GM12878 (cell line): ENCODE results near the gene SNAPC4. TPM values are rescaled to one million over a fixed set of nuclear protein-coding genes. Genes with fewer than 3 reads are reported as not detected.

ENCODE experiments used
- ATAC-seq: fragments of 200-7000 bp; cut with Tn5 transposase; 3 replicates; pipeline ENCODE4 v1.9.1; 2020; ENCODE audit warnings: mild to moderate bottlenecking, moderate library complexity
- BruUV-seq: library from RNA; stranded (reverse); fragments of 400-500 nt; replicated peaks from 2 replicates; lab custom pipeline; 2021; lab: Mats Ljungman, UMichigan
- CTCF ChIA-PET: fragments of 300-600 bp; sonication (Branson Sonifier 250); formaldehyde crosslinking; extraction: SDS; loops from one replicate; lab custom pipeline; 2021; ENCODE audit warnings: inconsistent platforms; lab: Yijun Ruan, JAX
- POLR2A ChIA-PET: fragments of 350-600 bp; formaldehyde crosslinking; extraction: SDS; loops from one replicate; lab custom pipeline; 2021; ENCODE audit warnings: inconsistent platforms; lab: Charles Lee
- RAD21 ChIA-PET: fragments of 300-600 bp; sonication (Branson Sonifier 250); formaldehyde crosslinking; loops from one replicate; lab custom pipeline; 2023; ENCODE audit warnings: antibody characterized with exemption; ENCODE audit not compliant: unreplicated experiment; lab: Charles Lee
- SMC1A ChIA-PET: fragments of 300-600 bp; sonication (Branson Sonifier 250); formaldehyde crosslinking; loops from one replicate; lab custom pipeline; 2023; ENCODE audit not compliant: unreplicated experiment, uncharacterized antibody; lab: Charles Lee
- DNase-seq: peaks from one replicate; pipeline ENCODE4 v3.0.0-alpha.2; 2011; ENCODE audit warnings: low read depth, low spot score
- FAIRE-seq: peaks from 3 replicates; lab custom pipeline; 2011; peaks lifted over from hg19 to GRCh38; lab: Jason Lieb, UNC
- H2AFZ ChIP-seq: 2 replicates; pipeline ENCODE4 v1.6.0; 2011; ENCODE audit warnings: low read depth, low read length, control low read depth; ENCODE audit not compliant: control insufficient read depth
- H3K27ac ChIP-seq: 2 replicates; pipeline ENCODE4 v1.5.1; 2011; ENCODE audit warnings: control low read depth; ENCODE audit not compliant: control insufficient read depth, insufficient read depth
- H3K27me3 ChIP-seq, 2 experiments: replicated peaks in 1 of 2; 2 replicates each; pipeline versions ENCODE4 v1.6.0 to v1.6.1; 2011; ENCODE audit warnings: low read length in 1 of 2; ENCODE audit not compliant: control insufficient read depth in 2 of 2, insufficient read depth in 2 of 2
- H3K36me3 ChIP-seq, 2 experiments: 2 replicates each; pipeline ENCODE4 v1.5.1; 2011; ENCODE audit warnings: low read length in 1 of 2; ENCODE audit not compliant: control insufficient read depth in 2 of 2, insufficient read depth in 2 of 2
- H3K4me1 ChIP-seq: 2 replicates; pipeline ENCODE4 v1.6.1; 2011; ENCODE audit warnings: mild to moderate bottlenecking, low read length, moderate library complexity, mixed read lengths; ENCODE audit not compliant: control insufficient read depth, insufficient read depth
- H3K4me2 ChIP-seq: 2 replicates; pipeline ENCODE4 v1.6.0; 2011; ENCODE audit warnings: control low read depth; ENCODE audit not compliant: control insufficient read depth, insufficient read depth
- H3K4me3 ChIP-seq: fragments of 200-600 bp; sonication (generic); 2 replicates; pipeline ENCODE4 v1.5.1; 2016
- H3K79me2 ChIP-seq: 2 replicates; pipeline ENCODE4 v1.6.0; 2011; ENCODE audit warnings: low read length; ENCODE audit not compliant: control insufficient read depth, insufficient read depth
- H3K9ac ChIP-seq: 2 replicates; pipeline ENCODE4 v1.8.0; 2011; ENCODE audit warnings: low read length, control low read depth, mixed read lengths; ENCODE audit not compliant: control insufficient read depth, insufficient read depth
- H3K9me3 ChIP-seq: replicated peaks from 3 replicates; pipeline ENCODE4 v1.5.1; 2011; ENCODE audit warnings: mild to moderate bottlenecking, low read length; ENCODE audit not compliant: control insufficient read depth, insufficient read depth
- H4K20me1 ChIP-seq: 2 replicates; pipeline ENCODE4 v1.6.0; 2011; ENCODE audit not compliant: control insufficient read depth, insufficient read depth
- ASH2L ChIP-seq: fragments of 300-600, 200-600 bp; sonication (generic); IDR thresholded peaks from 2 replicates; pipeline ENCODE4 v1.6.1; 2017; ENCODE audit warnings: low read depth, mild to moderate bottlenecking, borderline replicate concordance
- IRF4 ChIP-seq: IDR thresholded peaks from 2 replicates; pipeline ENCODE4 v1.6.1; 2011; ENCODE audit warnings: low read depth, low read length
- JUNB ChIP-seq: IDR thresholded peaks from 2 replicates; pipeline ENCODE4 v1.6.1; 2016; ENCODE audit warnings: antibody characterized with exemption, mild to moderate bottlenecking
- MXI1 ChIP-seq: fragments of 150-350 bp; IDR thresholded peaks from 2 replicates; pipeline ENCODE4 v1.6.1; 2011; ENCODE audit warnings: low read depth, mild to moderate bottlenecking, inconsistent platforms, low read length, improper control_type of control experiment
- NFIC ChIP-seq: IDR thresholded peaks from 2 replicates; pipeline ENCODE4 v1.6.1; 2012; ENCODE audit warnings: low read depth, mild to moderate bottlenecking, inconsistent platforms, low read length, moderate library complexity
- NFXL1 ChIP-seq: fragments of 450-650 bp; IDR thresholded peaks from 2 replicates; pipeline ENCODE4 v1.6.1; 2017; ENCODE audit warnings: antibody characterized with exemption, mild to moderate bottlenecking, borderline replicate concordance
- POLR2A ChIP-seq: IDR thresholded peaks from 2 replicates; pipeline ENCODE4 v1.6.1; 2011; ENCODE audit warnings: low read depth, mild to moderate bottlenecking, low read length
- SUZ12 ChIP-seq: fragments of 200-600 bp; sonication (generic); IDR thresholded peaks from one replicate; pipeline ENCODE4 v1.6.1; 2018; ENCODE audit warnings: antibody characterized with exemption, mild to moderate bottlenecking; ENCODE audit not compliant: unreplicated experiment
- ZBED1 ChIP-seq: IDR thresholded peaks from 2 replicates; pipeline ENCODE4 v1.6.1; 2016; ENCODE audit warnings: borderline replicate concordance
- ZNF217 ChIP-seq: fragments of 450-650 bp; IDR thresholded peaks from 2 replicates; pipeline ENCODE4 v1.6.1; 2017; ENCODE audit warnings: antibody characterized with exemption, mild to moderate bottlenecking
- ZNF622 ChIP-seq: fragments of 450-650 bp; IDR thresholded peaks from 2 replicates; pipeline ENCODE4 v1.6.1; 2017; ENCODE audit warnings: mild to moderate bottlenecking, inconsistent platforms
- WGBS: methylation state at CpG from one replicate; pipeline ENCODE4 v1.1.6; 2016; ENCODE audit warnings: low lambda C conversion rate; ENCODE audit not compliant: insufficient replicate concordance, insufficient coverage; ENCODE audit errors: missing lambda C conversion rate; 5-methylcytosine and 5-hydroxymethylcytosine counted together
- in situ Hi-C: fragments of 300-500 bp; cut with MboI; formaldehyde crosslinking; loops from 9 replicates; pipeline ENCODE4 v1.14.3; 2018; ENCODE audit warnings: mixed read lengths
- intact Hi-C: fragments of 100-400 bp; cut with micrococcal nuclease; formaldehyde crosslinking; loops from one replicate; pipeline ENCODE4 v1.14.2; 2022; ENCODE audit not compliant: unreplicated experiment
- polyA plus RNA-seq, 11 experiments: library from polyadenylated mRNA; depleted of rRNA in 4 of 11; unstranded in 6 of 11; stranded (reverse) in 5 of 11; fragments of >200 nt; fragmentation: Nextera tagmentation in 4 of 11; fragmentation: Illumina TruSeq in 1 of 11; extraction: Ambion mirVana in 4 of 11; extraction: Trizol in 1 of 11; gene quantifications; 1 replicate in 1 of 11; 2 replicates in 10 of 11; pipeline versions ENCODE4 v1.2.1 to v1.2.3, GENCODE V29; 2011 to 2016; ENCODE audit warnings: inconsistent platforms in 2 of 11, missing spikeins in 2 of 11, low read depth in 1 of 11
- total RNA-seq, 4 experiments: library from RNA; depleted of rRNA in 3 of 4; stranded (reverse); fragments of >200 nt in 3 of 4; fragmentation: Illumina TruSeq in 1 of 4; extraction: Trizol in 1 of 4; gene quantifications; 2 replicates each; pipeline versions ENCODE4 v1.2.1 to v1.2.3, GENCODE V29; 2013 to 2021
- TF ChIP-seq, protein P1 (sequence below): fragments of 450-650 bp; formaldehyde crosslinking; IDR thresholded peaks from 2 replicates; pipeline ENCODE4 v1.4.0; 2022; ENCODE audit warnings: mild to moderate bottlenecking, moderate library complexity
- TF ChIP-seq, protein P2 (sequence below): fragments of 450-650 bp; IDR thresholded peaks from 2 replicates; pipeline ENCODE4 v1.6.1; 2017; ENCODE audit warnings: mild to moderate bottlenecking, low read depth, inconsistent platforms; ENCODE audit not compliant: poor library complexity, severe bottlenecking
- TF ChIP-seq, protein P3 (sequence below): fragments of 150-350 bp; IDR thresholded peaks from 2 replicates; pipeline ENCODE4 v1.6.1; 2014; ENCODE audit warnings: mild to moderate bottlenecking, low read depth, low read length

Gene SNAPC4
- total and polyA plus RNA-seq, 10 of the 15 experiments (the other 5 are each of a cell fraction or from before 2014, with no cell fraction given) = 0.42 to 19.8 (median 7.0) TPM

DNA sequence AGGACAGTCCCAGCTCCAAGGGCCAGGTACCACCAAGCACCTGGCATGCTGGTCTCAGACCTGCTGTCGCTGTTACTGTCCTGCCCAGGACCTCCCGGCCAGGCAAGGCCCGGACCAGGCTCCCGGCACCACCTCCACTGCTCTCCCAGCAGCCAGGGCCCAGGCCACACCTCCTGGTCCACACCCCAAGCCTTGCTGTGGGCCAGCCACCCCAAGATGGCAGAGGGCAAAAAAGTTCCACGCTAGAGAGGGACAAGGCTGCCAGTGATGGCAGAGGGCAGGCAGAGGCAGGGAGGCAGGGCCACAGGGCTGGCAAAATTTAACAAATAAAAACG lies 37.6 kb downstream of the SNAPC4 start (continued):
- TF ChIP-seq, protein P1, sequence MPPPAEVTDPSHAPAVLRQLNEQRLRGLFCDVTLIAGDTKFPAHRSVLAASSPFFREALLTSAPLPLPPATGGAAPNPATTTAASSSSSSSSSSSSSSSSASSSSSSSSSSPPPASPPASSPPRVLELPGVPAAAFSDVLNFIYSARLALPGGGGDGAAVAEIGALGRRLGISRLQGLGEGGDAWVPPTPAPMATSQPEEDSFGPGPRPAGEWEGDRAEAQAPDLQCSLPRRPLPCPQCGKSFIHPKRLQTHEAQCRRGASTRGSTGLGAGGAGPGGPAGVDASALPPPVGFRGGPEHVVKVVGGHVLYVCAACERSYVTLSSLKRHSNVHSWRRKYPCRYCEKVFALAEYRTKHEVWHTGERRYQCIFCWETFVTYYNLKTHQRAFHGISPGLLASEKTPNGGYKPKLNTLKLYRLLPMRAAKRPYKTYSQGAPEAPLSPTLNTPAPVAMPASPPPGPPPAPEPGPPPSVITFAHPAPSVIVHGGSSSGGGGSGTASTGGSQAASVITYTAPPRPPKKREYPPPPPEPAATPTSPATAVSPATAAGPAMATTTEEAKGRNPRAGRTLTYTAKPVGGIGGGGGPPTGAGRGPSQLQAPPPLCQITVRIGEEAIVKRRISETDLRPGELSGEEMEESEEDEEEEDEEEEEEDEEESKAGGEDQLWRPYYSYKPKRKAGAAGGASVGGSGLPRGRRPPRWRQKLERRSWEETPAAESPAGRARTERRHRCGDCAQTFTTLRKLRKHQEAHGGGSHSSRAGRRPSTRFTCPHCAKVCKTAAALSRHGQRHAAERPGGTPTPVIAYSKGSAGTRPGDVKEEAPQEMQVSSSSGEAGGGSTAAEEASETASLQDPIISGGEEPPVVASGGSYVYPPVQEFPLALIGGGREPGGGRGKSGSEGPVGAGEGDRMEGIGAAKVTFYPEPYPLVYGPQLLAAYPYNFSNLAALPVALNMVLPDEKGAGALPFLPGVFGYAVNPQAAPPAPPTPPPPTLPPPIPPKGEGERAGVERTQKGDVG = no peak
- no peak for TF ChIP-seq ZBED1

DNA sequence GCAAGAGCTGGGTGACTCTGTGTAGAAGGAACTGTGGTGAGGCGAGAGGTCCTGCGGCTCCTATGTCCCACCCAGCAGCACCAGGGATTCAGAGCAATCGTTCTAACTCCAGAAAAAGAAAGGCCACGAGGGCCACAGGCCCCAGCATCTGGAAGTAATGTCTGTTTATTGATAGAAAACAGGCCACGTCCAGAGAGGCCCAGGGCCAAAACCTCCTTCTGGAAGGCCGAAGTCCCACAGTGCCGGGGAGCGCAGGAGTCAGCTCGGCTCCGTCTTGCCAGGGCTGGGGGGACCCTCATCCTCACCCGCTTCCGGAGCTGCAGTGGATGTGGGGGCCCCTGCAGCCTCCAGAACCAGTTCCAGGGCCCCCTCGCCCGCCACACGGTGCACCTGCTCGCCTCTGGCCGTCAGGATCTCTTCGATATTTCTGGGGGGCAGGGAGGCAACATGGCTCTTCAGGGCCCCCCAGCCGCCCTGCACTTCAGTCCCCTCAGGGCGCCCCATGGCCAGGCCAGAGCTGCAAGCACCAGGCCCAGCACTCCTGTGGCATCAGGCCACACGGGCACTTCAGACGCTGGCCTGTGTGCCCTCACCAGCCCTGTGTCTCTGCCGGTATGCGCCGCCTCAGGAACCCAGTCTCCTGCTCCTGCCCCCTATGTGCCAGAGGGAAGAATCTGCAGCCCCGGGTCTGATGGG lies 38.1 kb downstream of the SNAPC4 start:
- FAIRE-seq (no peak), ATAC-seq (no peak), DNase-seq (no peak)
- Histone ChIP-seq H2AFZ (no peak overlapping the region), H3K9ac (no peak overlapping the region), H3K36me3 (no peaks in the 10 kb centered on the region), H3K9me3 (no peaks in the 10 kb centered on the region; the same call in 2 of the 3 replicates), H3K27ac (no peak overlapping the region), H4K20me1 (no peaks in the 10 kb centered on the region), H3K79me2 (no peaks in the 10 kb centered on the region), H3K4me2 (no peak overlapping the region), H3K4me3 (no peak overlapping the region)
- BruUV-seq = no TSS peak
- CTCF ChIA-PET = no interaction called here
- in situ Hi-C loops = no loop called here
- WGBS = 82% methylated on average over 23 of the region's 26 CpGs
- SMC1A ChIA-PET = no interaction called here
- RAD21 ChIA-PET = no interaction called here
- POLR2A ChIA-PET = no interaction called here
- TF ChIP-seq, protein P2, sequence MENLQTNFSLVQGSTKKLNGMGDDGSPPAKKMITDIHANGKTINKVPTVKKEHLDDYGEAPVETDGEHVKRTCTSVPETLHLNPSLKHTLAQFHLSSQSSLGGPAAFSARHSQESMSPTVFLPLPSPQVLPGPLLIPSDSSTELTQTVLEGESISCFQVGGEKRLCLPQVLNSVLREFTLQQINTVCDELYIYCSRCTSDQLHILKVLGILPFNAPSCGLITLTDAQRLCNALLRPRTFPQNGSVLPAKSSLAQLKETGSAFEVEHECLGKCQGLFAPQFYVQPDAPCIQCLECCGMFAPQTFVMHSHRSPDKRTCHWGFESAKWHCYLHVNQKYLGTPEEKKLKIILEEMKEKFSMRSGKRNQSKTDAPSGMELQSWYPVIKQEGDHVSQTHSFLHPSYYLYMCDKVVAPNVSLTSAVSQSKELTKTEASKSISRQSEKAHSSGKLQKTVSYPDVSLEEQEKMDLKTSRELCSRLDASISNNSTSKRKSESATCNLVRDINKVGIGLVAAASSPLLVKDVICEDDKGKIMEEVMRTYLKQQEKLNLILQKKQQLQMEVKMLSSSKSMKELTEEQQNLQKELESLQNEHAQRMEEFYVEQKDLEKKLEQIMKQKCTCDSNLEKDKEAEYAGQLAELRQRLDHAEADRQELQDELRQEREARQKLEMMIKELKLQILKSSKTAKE = no peak
- TF ChIP-seq ZNF217 (no peak), NFIC (no peak), SUZ12 (no peak), MXI1 (no peak), POLR2A (no peak), NFXL1 (no peak), IRF4 (no peak), ZNF622 (no peak), JUNB (no peak), ASH2L (no peak)
- TF ChIP-seq, protein P3, sequence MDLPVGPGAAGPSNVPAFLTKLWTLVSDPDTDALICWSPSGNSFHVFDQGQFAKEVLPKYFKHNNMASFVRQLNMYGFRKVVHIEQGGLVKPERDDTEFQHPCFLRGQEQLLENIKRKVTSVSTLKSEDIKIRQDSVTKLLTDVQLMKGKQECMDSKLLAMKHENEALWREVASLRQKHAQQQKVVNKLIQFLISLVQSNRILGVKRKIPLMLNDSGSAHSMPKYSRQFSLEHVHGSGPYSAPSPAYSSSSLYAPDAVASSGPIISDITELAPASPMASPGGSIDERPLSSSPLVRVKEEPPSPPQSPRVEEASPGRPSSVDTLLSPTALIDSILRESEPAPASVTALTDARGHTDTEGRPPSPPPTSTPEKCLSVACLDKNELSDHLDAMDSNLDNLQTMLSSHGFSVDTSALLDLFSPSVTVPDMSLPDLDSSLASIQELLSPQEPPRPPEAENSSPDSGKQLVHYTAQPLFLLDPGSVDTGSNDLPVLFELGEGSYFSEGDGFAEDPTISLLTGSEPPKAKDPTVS = no peak
- TF ChIP-seq, all 136 proteins: peak for 0
- Histone ChIP-seq H3K27me3 (no peaks in the 10 kb centered on the region), H3K4me1 (peaks cover 10% of the 10 kb centered on the region)
- intact Hi-C loops = no loop called here
